Measurements from ENCODE around the gene UBE2Z.
"Not testable (repeated sequence)": the region's sequence is repeated elsewhere in the genome, so short reads cannot be mapped to it uniquely, and the experiment has no call there.

The UBE2Z gene

GRCh38 chr17:48871551-48872351, 36.5 kb upstream of the UBE2Z start:
- TF ChIP-seq POLR2AphosphoS5 (IDR thresholded peaks at IDR 0.05; ENCODE audit: low read depth) (no peak), GABPA (IDR thresholded peaks at IDR 0.05; ENCODE audit: low read depth) (no peak), REST (IDR thresholded peaks at IDR 0.05; ENCODE audit: insufficient replicate concordance, low read depth) (no peak), SPI1 (IDR thresholded peaks at IDR 0.05; ENCODE audit: borderline replicate concordance, low read depth) (no peak)
- TF ChIP-seq, protein P1, sequence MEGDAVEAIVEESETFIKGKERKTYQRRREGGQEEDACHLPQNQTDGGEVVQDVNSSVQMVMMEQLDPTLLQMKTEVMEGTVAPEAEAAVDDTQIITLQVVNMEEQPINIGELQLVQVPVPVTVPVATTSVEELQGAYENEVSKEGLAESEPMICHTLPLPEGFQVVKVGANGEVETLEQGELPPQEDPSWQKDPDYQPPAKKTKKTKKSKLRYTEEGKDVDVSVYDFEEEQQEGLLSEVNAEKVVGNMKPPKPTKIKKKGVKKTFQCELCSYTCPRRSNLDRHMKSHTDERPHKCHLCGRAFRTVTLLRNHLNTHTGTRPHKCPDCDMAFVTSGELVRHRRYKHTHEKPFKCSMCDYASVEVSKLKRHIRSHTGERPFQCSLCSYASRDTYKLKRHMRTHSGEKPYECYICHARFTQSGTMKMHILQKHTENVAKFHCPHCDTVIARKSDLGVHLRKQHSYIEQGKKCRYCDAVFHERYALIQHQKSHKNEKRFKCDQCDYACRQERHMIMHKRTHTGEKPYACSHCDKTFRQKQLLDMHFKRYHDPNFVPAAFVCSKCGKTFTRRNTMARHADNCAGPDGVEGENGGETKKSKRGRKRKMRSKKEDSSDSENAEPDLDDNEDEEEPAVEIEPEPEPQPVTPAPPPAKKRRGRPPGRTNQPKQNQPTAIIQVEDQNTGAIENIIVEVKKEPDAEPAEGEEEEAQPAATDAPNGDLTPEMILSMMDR (IDR thresholded peaks at IDR 0.05; ENCODE audit: insufficient read depth, low read length) = no peak
- no peak overlapping the region for H3K27ac ChIP-seq (replicated peaks)
- DNase-seq (ENCODE audit: low read depth in 1 of 2, low spot score in 1 of 2) = no peak

DNA sequence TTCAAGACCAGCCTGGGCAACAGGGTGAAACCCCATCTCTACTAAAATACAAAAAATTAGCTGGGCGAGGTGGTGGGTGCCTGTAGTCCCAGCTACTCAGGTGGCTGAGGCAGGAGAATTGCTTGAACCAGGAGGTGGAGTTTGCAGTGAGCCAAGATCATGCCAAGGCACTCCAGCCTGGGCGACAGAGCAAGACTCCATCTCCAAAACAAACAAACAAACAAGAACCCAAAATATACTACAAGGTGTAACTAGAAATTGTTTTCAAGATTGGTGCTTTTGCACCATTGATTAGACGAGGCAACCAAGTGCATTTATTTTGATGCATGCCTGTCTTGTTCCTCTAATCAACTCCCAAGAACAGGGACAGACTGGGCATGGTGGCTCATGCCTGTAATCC, 35.8 kb upstream of the UBE2Z start:
- H3K27me3 ChIP-seq (ENCODE audit: insufficient read depth, poor library complexity, severe bottlenecking); H3K27ac ChIP-seq (replicated peaks); H3K4me3 ChIP-seq (replicated peaks; ENCODE audit: insufficient read depth, low read length); DNase-seq (ENCODE audit: low read depth in 1 of 2, low spot score in 1 of 2): not testable (repeated sequence)

More at GRCh38 chr17:48871551-48872351, 36.5 kb upstream of the UBE2Z start:
- Histone ChIP-seq H3K27me3 (ENCODE audit: insufficient read depth, poor library complexity, severe bottlenecking) (no peaks in the 10 kb centered on the region), H3K4me3 (replicated peaks; ENCODE audit: insufficient read depth, low read length) (no peak overlapping the region)

- no peak for TF ChIP-seq SPI1 (IDR thresholded peaks at IDR 0.05; ENCODE audit: borderline replicate concordance, low read depth)
- no peak for TF ChIP-seq GABPA (IDR thresholded peaks at IDR 0.05; ENCODE audit: low read depth)
- TF ChIP-seq POLR2AphosphoS5 (IDR thresholded peaks at IDR 0.05; ENCODE audit: low read depth) = no peak
- TF ChIP-seq, protein P1 (IDR thresholded peaks at IDR 0.05; ENCODE audit: insufficient read depth, low read length) = no peak
- no peak for TF ChIP-seq REST (IDR thresholded peaks at IDR 0.05; ENCODE audit: insufficient replicate concordance, low read depth)
- H3K27me3 ChIP-seq (ENCODE audit: insufficient read depth, poor library complexity, severe bottlenecking) = no peaks in the 10 kb centered on the region
- no peak overlapping the region for H3K27ac ChIP-seq (replicated peaks)
- no peak overlapping the region for H3K4me3 ChIP-seq (replicated peaks; ENCODE audit: insufficient read depth, low read length)
- no peak for DNase-seq (ENCODE audit: low read depth in 1 of 2, low spot score in 1 of 2)
Observed at GRCh38 chr17:48873209-48873608, 35.0 kb upstream of the UBE2Z start.

- Histone ChIP-seq H3K27me3 (ENCODE audit: insufficient read depth, poor library complexity, severe bottlenecking) (no peaks in the 10 kb centered on the region), H3K27ac (replicated peaks) (no peak overlapping the region), H3K4me3 (replicated peaks; ENCODE audit: insufficient read depth, low read length) (no peak overlapping the region)
- DNase-seq (ENCODE audit: low read depth in 1 of 2, low spot score in 1 of 2) = no peak
- TF ChIP-seq, protein P1 (IDR thresholded peaks at IDR 0.05; ENCODE audit: insufficient read depth, low read length) = no peak
- no peak for TF ChIP-seq REST (IDR thresholded peaks at IDR 0.05; ENCODE audit: insufficient replicate concordance, low read depth)
- no peak for TF ChIP-seq POLR2AphosphoS5 (IDR thresholded peaks at IDR 0.05; ENCODE audit: low read depth)
- no peak for TF ChIP-seq SPI1 (IDR thresholded peaks at IDR 0.05; ENCODE audit: borderline replicate concordance, low read depth)
- no peak for TF ChIP-seq GABPA (IDR thresholded peaks at IDR 0.05; ENCODE audit: low read depth)
Observed at GRCh38 chr17:48873696-48874443, 34.3 kb upstream of the UBE2Z start.
